Activated T-cell treated with anti-CD3 and anti-CD28 coated beads for 4 hours (primary cell): Measurements from ENCODE around the gene CNN2.
A peak's percentile ranks its signal among the peaks of the same experiment; 100 is the strongest.

Experiments
- DNase-seq: peaks from one replicate; pipeline ENCODE4 v3.0.0-alpha.2; 2020

The CNN2 gene

DNA sequence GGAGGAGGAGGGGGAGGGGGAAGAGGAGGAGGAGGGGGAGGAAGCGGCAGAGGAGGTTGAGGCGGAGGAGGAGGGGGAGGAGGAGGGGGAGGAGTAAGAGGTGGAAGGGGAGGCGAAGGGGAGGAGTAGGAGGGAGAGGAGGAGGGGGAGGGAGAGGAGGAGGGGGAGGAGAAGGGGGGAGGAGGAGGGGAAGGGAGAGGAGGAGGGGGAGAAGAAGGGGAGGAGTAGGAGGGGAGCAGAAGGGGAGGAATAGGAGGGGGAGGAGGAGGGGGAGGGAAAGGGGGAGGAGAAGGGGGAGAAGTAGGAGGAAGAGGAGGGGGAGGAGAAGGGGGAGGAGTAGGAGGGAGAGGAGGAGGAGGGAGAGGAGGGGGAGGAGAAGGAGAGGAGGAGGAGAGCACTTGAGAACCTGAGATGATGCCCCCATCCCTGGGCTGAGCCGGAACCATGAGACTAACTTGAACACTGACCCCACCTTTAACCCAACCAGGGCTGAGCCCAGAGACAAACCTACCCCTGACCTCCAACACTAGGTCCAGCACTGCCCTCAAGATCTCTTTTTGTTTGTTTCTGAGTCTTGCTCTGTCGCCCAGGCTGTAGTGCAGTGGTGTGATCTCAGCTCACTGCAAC is 26.1 kb downstream of the CNN2 start:
- DNase-seq, result no peak

DNA sequence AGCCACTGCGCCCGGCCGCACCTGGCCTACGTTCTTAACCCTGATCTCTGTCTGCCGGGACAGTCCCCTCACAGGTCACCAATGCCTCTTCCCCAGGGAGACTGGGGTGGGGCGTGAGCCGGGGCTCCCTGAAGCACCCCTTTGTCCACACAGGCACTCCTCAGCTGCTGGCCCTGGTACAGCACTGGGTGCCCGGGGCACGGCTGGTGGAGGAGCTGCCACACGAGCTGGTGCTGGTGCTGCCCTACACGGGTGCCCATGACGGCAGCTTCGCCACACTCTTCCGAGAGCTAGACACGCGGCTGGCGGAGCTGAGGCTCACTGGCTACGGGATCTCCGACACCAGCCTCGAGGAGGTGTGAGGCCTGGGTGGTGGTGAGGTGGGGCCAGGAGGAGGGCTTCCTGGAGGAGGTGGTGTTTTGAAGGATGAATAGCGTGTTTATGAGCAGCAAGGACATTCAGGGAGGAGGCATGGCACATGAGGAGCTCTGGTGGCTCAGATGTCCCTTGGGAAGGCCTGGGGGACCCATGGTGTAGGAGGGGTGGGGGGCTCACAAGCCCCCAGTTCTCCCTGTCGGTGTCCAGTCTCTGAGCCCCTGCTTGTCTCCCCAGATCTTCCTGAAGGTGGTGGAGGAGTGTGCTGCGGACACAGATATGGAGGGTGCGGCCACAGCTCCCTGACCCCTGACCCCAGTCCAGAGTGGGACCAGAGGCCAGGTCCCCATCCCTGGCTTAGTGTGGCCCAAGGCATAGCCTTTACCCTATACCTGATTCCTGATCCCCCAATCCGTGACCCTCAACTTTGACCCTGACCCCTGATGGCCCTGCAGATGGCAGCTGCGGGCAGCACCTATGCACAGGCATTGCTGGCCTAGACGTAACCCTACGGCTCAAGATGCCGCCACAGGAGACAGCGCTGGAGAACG is 27.0 kb downstream of the CNN2 start:
- no peak for DNase-seq

DNA sequence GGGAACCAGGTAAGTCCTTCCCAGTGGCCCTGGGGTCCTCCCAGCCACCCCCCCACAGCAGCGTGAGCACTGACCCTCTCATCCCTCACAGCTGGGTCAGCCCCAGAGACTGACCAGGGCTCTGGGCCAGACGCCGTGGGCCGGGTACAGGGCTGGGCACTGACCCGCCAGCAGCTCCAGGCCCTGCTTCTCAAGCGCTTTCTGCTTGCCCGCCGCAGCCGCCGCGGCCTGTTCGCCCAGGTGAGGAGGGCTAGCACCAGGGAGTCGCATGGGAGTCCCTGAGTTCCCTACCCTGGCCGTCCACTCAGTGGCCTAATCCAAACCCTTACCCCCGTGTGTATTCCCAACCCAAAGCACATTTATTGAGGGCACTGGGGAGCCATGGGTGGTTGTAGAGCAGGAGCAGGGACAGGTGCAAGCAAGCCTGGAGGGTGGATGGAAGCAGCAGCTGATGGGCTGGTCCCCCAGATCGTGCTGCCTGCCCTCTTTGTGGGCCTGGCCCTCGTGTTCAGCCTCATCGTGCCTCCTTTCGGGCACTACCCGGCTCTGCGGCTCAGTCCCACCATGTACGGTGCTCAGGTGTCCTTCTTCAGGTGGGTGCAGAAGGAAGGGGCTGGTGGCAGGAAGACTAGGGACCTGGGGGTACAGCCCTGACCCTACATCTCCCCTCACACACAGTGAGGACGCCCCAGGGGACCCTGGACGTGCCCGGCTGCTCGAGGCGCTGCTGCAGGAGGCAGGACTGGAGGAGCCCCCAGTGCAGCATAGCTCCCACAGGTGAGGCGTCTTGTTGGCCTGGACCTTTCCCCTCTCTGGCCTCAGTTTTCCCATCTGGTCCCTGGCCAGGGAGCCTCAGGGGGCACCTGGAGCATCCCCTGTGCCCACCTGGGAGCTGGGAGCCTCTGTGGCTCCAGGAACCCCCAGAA is 28.0 kb downstream of the CNN2 start:
- DNase-seq, result no peak

DNA sequence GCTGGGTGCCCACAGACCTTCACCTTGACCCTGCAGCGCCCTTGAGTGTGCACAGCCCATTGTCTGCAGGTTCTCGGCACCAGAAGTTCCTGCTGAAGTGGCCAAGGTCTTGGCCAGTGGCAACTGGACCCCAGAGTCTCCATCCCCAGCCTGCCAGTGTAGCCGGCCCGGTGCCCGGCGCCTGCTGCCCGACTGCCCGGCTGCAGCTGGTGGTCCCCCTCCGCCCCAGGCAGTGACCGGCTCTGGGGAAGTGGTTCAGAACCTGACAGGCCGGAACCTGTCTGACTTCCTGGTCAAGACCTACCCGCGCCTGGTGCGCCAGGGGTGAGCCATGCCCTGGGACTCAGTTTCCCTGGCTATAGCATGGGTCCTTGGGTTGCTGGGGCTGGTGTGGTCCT is 28.6 kb downstream of the CNN2 start:
- DNase-seq, result no peak

DNA sequence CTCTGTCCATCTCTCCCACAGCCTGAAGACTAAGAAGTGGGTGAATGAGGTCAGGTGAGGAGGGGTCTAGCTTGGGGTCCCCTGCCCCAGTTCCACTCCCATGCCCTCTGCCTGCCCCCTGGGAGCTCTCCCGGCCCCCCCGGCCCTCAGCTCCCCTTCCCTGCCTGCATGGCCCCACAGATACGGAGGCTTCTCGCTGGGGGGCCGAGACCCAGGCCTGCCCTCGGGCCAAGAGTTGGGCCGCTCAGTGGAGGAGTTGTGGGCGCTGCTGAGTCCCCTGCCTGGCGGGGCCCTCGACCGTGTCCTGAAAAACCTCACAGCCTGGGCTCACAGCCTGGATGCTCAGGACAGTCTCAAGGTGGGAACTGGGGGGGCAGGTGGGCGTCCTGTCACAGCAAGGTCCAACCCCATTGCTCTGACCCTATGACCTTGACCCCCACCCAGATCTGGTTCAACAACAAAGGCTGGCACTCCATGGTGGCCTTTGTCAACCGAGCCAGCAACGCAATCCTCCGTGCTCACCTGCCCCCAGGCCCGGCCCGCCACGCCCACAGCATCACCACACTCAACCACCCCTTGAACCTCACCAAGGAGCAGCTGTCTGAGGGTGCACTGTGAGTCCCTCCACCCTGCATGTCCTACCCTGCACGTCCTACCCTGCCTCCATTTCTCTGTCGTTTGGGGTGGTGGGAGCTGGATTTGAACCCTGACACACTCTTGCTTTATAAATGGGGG is 29.6 kb downstream of the CNN2 start:
- no peak for DNase-seq

DNA sequence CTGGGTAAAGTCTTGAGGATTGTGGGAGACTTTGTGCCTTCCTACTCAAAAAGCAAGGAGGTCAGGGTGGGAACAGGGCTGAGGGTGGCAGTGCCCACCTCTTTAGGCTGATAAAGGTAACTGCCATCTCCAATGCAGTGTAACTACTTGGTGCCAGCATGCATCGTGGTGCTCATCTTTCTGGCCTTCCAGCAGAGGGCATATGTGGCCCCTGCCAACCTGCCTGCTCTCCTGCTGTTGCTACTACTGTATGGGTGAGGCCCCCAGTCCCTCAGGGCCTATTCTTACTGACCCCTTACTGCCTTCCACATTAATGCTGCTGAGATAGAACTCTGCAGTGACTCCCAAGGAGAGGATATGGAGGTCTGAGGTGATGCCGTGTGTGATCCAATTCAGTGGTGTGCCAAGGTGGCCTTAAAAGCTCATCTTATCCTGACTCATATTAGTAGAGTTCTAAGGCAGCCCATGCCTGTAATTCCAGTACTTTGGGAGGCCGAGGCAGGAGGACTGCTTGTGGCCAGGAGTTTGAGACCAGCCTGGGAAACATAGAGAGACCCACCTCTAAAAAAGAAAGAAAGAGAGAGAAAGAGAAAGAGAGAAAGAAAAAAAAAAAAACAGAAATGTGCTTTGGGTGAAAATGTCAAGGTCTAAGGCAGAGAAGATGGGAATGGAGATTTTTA is 30.9 kb downstream of the CNN2 start:
- no peak for DNase-seq

DNA sequence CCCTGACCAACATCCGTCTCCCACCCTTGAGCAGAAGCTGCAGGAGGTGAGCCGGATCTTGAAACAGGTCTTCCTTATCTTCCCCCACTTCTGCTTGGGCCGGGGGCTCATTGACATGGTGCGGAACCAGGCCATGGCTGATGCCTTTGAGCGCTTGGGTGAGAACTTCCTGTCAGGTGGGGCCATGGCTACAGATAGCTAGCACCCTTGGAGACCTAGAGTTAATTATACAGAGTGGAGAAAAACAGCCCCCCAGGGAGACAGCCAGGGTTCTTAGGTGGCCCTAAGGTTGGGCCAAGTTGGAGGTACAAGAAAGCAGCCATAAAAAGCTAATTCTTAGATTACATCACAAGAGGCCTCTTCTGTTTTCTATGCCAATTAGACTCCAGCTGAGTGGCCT is 31.7 kb downstream of the CNN2 start:
- no peak for DNase-seq

DNA sequence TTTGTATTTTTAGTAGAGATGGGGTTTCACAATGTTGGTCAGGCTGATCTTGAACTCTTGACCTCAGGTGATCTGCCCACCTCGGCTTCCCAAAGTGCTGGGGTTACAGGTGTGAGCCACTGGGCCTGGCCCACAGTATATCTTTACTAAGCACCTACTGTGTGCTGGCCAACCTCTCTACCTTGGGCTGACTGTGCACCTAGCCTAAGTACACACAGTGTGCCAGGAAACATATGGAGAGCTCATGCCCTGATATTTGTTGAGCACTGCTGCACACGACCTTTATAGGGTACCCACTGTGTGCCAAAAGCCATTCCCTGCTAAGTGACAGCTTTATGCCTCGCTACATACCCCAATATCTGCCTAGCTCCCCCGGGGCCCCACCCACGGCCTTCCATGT is 34.3 kb downstream of the CNN2 start:
- no peak for DNase-seq

DNA sequence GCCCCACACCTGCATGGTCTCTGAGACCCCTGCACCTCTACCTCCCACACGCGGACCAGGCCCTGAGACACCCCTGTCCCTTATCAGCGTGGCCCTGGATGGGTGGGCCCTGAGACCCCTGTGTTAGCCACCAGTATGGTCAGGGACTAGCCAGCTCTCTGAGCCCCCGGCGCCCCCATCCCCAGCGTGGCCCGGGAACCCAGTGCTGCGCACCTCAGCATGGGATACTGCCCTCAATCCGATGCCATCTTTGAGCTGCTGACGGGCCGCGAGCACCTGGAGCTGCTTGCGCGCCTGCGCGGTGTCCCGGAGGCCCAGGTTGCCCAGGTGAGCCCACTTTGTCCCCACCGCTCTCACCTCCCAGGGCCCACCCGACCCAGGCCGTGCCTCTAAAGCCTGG is 35.6 kb downstream of the CNN2 start:
- DNase-seq, result no peak

DNA sequence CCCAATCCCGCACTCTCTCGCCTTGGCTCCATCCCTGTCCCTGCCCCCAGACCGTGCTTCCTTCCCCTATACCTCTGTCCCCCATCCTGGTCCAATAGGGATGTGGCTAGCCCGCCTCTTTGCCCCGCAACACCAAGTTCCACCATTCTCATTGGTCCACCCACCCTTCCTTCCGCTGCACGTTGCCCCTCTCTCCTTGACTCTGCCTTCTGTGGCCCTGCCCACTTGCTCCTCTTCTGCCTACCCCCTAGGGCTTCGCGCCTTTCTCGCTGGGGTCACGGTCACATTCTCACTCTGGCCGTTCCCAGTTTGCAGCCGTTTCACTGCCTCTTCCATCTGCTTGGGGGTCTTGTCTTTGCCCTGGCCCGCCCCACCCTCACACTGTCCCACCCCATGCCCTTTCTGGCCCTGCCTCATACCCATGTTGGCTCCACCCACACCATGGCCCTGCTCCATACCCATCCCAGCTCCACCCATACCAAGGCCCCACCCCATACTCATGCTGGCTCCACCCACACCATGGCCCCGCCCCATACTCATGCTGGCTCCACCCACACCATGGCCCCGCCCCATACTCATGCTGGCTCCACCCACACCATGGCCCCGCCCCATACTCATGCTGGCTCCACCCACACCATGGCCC is 36.1 kb downstream of the CNN2 start:
- no peak for DNase-seq

DNA sequence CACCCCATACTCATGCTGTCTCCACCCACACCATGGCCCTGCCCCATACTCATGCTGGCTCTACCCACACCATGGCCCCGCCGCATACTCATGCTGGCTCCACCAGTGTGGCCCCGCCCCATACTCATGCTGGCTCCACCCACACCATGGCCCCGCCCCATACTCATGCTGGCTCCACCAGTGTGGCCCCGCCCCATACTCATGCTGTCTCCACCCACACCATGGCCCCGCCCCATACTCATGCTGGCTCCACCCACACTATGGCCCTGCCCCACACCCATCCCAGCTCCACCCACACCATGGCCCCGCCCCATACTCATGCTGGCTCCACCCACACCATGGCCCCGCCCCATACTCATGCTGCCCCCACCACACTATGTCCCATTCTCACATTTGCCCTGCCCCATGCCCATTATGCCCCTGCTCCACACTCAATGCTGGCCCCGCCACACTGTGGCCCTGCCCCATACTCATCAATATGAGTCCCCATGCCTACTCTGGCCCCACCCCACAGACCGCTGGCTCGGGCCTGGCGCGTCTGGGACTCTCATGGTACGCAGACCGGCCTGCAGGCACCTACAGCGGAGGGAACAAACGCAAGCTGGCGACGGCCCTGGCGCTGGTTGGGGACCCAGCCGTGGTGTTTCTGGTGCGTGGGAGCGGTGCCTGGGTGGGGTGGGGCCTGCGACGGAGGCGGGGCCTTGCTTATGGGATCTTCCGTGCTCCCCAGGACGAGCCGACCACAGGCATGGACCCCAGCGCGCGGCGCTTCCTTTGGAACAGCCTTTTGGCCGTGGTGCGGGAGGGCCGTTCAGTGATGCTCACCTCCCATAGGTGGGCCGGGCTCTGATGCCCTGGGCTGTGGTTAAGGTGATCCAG is 36.9 kb downstream of the CNN2 start:
- DNase-seq, result no peak

DNA sequence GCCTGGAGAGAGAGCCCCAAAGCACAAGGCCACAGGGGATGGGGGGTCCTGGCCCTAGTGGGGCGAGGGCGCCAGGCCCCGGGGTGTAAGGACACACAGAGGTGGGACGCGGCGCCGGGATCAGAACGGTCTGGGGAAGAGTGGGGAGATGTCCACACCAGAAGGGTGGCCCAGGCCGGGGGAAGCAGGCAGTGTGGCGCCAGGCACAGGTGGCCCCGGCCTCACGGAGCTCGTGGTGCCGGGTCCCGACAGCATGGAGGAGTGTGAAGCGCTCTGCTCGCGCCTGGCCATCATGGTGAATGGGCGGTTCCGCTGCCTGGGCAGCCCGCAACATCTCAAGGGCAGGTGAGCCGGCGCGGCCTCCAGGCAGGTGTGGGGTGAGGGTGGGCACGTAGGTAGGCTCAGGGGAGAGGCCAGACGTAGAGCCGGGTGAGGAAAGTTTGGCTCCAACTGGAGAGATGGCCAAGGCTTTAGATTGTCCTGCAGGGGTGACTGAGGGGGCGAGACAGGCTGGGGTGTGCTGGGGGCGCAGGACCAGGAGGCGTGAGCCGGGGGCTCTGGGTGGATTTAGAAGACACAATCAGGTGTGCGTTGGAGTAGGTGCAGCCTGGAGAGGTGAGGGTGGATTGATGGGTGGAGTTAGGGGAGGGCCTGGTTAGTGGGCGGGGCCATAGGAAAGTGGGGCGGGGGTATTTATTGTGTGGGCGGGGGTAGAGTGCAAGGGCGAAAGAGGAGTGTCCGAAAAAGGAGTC is 37.7 kb downstream of the CNN2 start:
- no peak for DNase-seq

DNA sequence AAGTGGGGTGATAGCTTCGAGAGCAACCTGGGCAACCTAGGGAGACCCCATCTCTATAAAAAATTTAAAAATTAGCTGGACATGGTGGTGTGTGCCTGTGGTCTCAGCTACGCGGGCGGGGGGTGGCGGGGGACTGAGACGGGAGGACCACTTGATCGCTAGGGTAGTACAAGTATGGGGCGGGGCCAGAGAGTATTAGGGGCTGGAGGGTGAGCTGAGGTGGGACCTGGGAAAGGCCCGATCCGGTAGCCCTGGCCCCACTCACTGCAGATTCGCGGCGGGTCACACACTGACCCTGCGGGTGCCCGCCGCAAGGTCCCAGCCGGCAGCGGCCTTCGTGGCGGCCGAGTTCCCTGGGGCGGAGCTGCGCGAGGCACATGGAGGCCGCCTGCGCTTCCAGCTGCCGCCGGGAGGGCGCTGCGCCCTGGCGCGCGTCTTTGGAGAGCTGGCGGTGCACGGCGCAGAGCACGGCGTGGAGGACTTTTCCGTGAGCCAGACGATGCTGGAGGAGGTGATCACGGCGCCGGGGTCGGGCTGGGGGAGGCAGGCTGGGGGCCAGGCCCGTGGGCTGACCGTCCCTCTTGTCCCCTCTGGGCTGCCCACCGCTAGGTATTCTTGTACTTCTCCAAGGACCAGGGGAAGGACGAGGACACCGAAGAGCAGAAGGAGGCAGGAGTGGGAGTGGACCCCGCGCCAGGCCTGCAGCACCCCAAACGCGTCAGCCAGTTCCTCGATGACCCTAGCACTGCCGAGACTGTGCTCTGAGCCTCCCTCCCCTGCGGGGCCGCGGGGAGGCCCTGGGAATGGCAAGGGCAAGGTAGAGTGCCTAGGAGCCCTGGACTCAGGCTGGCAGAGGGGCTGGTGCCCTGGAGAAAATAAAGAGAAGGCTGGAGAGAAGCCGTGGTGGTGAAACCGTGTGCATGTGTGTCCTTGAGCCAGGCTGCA is 38.5 kb downstream of the CNN2 start:
- DNase-seq, result peak; percentile 62

DNA sequence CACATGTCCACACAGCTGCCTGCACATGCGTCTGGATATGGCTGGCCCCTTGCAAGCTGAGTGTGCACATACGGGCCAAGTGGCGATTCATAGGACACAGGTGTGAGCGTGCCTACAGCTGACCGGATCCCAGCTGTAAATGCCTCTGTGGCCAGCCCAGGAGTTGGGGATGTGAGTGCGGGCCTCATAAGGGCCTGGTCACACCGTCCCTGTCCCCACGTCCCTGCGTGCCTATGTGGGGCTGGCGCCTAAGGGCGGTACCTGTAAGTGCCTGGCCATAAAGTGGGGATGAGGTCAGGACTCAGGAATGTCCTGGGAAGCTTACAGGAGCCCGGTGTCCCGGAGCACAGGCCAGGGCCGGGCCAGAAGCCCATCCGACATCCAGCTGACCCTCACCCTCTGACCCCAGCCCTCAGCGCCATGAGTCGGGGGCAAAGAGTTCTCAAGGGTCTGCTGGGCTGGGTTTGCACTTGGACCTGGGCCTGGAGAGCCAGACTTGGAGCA is 39.2 kb downstream of the CNN2 start:
- no peak for DNase-seq

DNA sequence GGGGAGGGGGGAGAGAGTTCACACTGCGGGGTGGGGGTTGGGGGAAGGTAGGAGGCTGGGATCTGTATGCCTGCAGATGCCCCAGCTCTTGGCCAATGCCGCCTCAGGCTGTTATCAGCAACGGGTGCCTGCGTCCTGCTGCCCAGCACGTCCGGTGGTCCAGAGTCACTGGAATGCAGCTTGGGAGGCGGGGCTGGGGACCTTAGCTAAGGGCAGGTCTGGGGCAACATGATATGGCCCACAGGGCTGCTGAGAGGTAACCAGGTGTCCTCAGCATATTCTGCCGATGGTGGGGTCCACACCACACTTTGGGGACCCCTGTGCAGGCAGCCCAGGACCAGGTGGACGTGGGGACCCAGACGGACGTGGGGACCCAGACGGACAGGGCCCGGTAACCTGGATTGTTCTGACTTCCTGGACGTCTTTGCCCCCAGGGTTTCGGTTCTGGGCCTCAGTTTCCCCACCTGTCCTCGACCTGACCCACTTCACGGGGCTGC is 39.9 kb downstream of the CNN2 start:
- DNase-seq, result no peak

DNA sequence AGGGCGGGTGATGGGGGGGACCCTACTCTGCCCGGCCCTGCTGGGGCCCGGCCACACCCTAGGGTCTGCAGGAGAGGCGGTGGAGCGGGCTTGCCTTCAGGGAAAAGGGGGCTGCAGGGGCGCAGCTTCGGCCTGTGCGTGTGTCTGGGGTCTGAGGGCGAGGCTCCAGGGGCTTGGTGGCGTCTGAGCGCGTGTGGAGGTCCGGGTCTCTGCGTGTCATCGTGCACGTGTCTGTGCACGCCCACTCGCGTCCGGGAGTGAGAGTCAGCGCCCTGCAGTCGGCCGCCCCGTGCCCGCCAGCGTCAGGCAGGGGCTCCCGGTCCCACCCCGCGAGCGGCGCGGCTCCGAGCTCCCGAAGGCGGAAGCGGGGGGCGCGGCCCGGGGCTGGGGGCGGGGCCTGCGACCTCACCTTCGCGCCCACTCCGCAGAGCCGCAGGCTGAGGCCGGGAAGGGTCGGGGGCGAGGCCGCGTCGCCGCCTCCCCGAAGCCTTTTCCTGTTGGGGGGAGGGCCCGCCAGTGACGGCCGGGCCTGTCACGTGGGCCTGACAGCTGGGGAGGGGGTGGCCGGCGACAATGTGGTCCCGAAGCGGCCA is 40.4 kb downstream of the CNN2 start, which contains the start of gene ARHGAP45:
TSS of gene ARHGAP45 (plus strand) at position 420 of the 593 bp plus-strand sequence. CDS start 239 bp downstream, outside the sequence.
- peak; percentile 76 for DNase-seq

DNA sequence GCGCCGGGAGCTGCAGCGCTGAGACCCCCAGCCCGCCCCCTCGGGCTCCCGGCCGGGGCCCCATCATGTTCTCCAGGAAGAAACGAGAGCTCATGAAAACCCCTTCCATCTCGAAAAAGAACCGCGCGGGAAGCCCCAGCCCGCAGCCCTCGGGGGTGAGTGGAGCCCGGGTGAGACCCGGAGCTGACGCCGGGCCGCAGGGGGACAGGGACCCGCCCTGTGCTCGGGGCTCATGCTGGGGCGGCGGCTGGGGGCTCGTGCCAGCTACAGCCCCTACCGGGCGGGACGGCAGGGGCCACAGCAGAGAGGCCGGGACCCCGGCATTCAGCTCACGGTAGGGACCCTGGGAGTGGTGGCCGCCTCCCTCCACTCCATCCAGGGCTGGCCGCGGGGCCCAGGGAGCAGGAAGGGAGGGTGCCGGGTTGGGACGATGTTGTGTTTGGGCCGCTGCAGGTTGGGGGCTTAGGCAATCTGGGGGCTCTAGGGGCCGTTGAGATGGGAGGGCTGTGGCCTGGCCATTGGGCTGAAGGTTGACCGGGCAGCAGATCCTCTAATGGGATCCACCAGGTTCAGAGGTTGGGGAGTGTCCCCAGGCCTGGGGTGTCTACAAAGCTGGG is 41.0 kb downstream of the CNN2 start:
- DNase-seq, result peak; percentile 47
